IMR-90 (cell line): ENCODE data around the gene SLC6A16. TPM values are rescaled to one million over a fixed set of nuclear protein-coding genes. Genes with fewer than 3 reads are reported as not detected.

Experiments used
- ATAC-seq: fragments of 200-7000 bp; cut with Tn5 transposase; 2 replicates; pipeline ENCODE4 v1.9.1; 2020; ENCODE audit warnings: low read depth, mild to moderate bottlenecking, moderate library complexity
- BruUV-seq: library from RNA; stranded (reverse); fragments of 400-500 nt; replicated peaks from 2 replicates; lab custom pipeline; 2021; lab: Mats Ljungman, UMichigan
- CTCF ChIA-PET: fragments of 300-600 bp; formaldehyde crosslinking; extraction: SDS; loops from one replicate; lab custom pipeline; 2021; ENCODE audit warnings: antibody characterized with exemption; lab: Yijun Ruan, JAX
- POLR2A ChIA-PET: fragments of 300-600 bp; sonication (Branson Sonifier 250); formaldehyde crosslinking; loops from one replicate; lab custom pipeline; 2022; ENCODE audit warnings: antibody characterized with exemption; ENCODE audit not compliant: unreplicated experiment; lab: Charles Lee
- DNase-seq: peaks from one replicate; pipeline ENCODE4 v3.0.0; 2013
- H2AFZ ChIP-seq: replicated peaks from 2 replicates; pipeline ENCODE3; 2013; ENCODE audit warnings: low read length, mild to moderate bottlenecking; ENCODE audit not compliant: poor library complexity
- H2AK5ac ChIP-seq: 2 replicates; pipeline ENCODE4 v1.6.1; 2013; ENCODE audit warnings: low read depth, low read length, inconsistent platforms
- H2AK9ac ChIP-seq: replicated peaks from 2 replicates; pipeline ENCODE3; 2013; ENCODE audit warnings: mild to moderate bottlenecking, low read depth, low read length, moderate library complexity; ENCODE audit not compliant: poor library complexity
- H2BK120ac ChIP-seq: 2 replicates; pipeline ENCODE4 v1.6.1; 2013; ENCODE audit warnings: low read depth, low read length, inconsistent platforms
- H2BK15ac ChIP-seq: 3 replicates; pipeline ENCODE4 v1.6.1; 2013; ENCODE audit warnings: low read depth, low read length, inconsistent platforms
- H2BK20ac ChIP-seq: 2 replicates; pipeline ENCODE4 v1.6.1; 2013; ENCODE audit warnings: low read depth, mild to moderate bottlenecking, inconsistent platforms, low read length, moderate library complexity
- H2BK5ac ChIP-seq: 2 replicates; pipeline ENCODE4 v1.6.1; 2013; ENCODE audit warnings: mild to moderate bottlenecking, low read depth, low read length, inconsistent platforms; ENCODE audit not compliant: poor library complexity, severe bottlenecking
- H3K14ac ChIP-seq: replicated peaks from 2 replicates; pipeline ENCODE4 v1.6.1; 2013; ENCODE audit warnings: low read depth, low read length, inconsistent platforms
- H3K18ac ChIP-seq: 2 replicates; pipeline ENCODE4 v1.6.1; 2013; ENCODE audit warnings: low read depth, low read length, control low read depth
- H3K23ac ChIP-seq: 2 replicates; pipeline ENCODE4 v1.6.1; 2013; ENCODE audit warnings: low read depth, low read length, inconsistent platforms
- H3K27ac ChIP-seq: 2 replicates; pipeline ENCODE4 v1.5.1; 2013; ENCODE audit warnings: mild to moderate bottlenecking, control low read depth, low read length; ENCODE audit not compliant: insufficient read depth
- H3K27me3 ChIP-seq: 2 replicates; pipeline ENCODE4 v1.6.1; 2013; ENCODE audit warnings: low read length; ENCODE audit not compliant: control insufficient read depth, insufficient read depth
- H3K36me3 ChIP-seq: 2 replicates; pipeline ENCODE4 v1.6.1; 2013; ENCODE audit warnings: low read length, mixed read lengths; ENCODE audit not compliant: control insufficient read depth, insufficient read depth
- H3K4ac ChIP-seq: 2 replicates; pipeline ENCODE4 v1.6.1; 2013; ENCODE audit warnings: low read depth, low read length, inconsistent platforms
- H3K4me1 ChIP-seq: 2 replicates; pipeline ENCODE4 v1.6.1; 2013; ENCODE audit warnings: low read length, mixed read lengths; ENCODE audit not compliant: control insufficient read depth, insufficient read depth
- H3K4me2 ChIP-seq: 2 replicates; pipeline ENCODE4 v1.6.1; 2013; ENCODE audit warnings: low read depth, mild to moderate bottlenecking, control low read depth, low read length, moderate library complexity
- H3K4me3 ChIP-seq: 2 replicates; pipeline ENCODE4 v1.5.1; 2013; ENCODE audit warnings: low read depth, mild to moderate bottlenecking, control low read depth, low read length, moderate library complexity; ENCODE audit not compliant: insufficient read depth
- H3K56ac ChIP-seq: 2 replicates; pipeline ENCODE4 v1.6.1; 2013; ENCODE audit warnings: low read length, inconsistent platforms; ENCODE audit not compliant: insufficient read depth; ENCODE audit errors: extremely low read depth
- H3K79me1 ChIP-seq, 2 experiments: 2 replicates each; pipeline ENCODE4 v1.6.1; 2013; ENCODE audit warnings: low read length in 2 of 2, inconsistent platforms in 1 of 2, low read depth in 1 of 2
- H3K9ac ChIP-seq: 2 replicates; pipeline ENCODE4 v1.6.1; 2013; ENCODE audit warnings: low read depth, low read length, control low read depth
- H3K9me1 ChIP-seq: 2 replicates; pipeline ENCODE4 v1.6.1; 2013; ENCODE audit warnings: low read length, inconsistent platforms; ENCODE audit not compliant: insufficient read depth
- H3K9me3 ChIP-seq: 2 replicates; pipeline ENCODE4 v1.6.1; 2013; ENCODE audit warnings: low read length; ENCODE audit not compliant: control insufficient read depth, insufficient read depth
- H4K20me1 ChIP-seq: 2 replicates; pipeline ENCODE4 v1.6.1; 2013; ENCODE audit warnings: low read length, inconsistent platforms; ENCODE audit not compliant: insufficient read depth
- H4K5ac ChIP-seq: 2 replicates; pipeline ENCODE4 v1.6.1; 2013; ENCODE audit warnings: mild to moderate bottlenecking, low read depth, low read length, control low read depth
- H4K8ac ChIP-seq, 2 experiments: 2 replicates each; pipeline ENCODE4 v1.6.1; 2013; ENCODE audit warnings: low read depth in 2 of 2, low read length in 2 of 2, control low read depth in 1 of 2, inconsistent platforms in 1 of 2
- H4K91ac ChIP-seq: 2 replicates; pipeline ENCODE4 v1.6.1; 2013; ENCODE audit warnings: low read depth, low read length, inconsistent platforms; ENCODE audit not compliant: insufficient read depth
- CHD1 ChIP-seq: IDR thresholded peaks from 2 replicates; pipeline ENCODE4 v1.6.1; 2012; ENCODE audit warnings: low read depth, low read length, improper control_type of control experiment
- FOS ChIP-seq: fragments of 150-350 bp; IDR thresholded peaks from 2 replicates; pipeline ENCODE4 v1.6.1; 2016; ENCODE audit warnings: low read depth, low read length
- MAZ ChIP-seq: IDR thresholded peaks from 2 replicates; pipeline ENCODE4 v1.6.1; 2012; ENCODE audit warnings: low read depth, mild to moderate bottlenecking, low read length, improper control_type of control experiment, moderate library complexity, borderline replicate concordance
- POLR2A ChIP-seq: IDR thresholded peaks from 2 replicates; pipeline ENCODE4 v1.6.1; 2012; ENCODE audit warnings: mild to moderate bottlenecking, low read depth, low read length
- RAD21 ChIP-seq: IDR thresholded peaks from 2 replicates; pipeline ENCODE4 v1.6.1; 2012; ENCODE audit warnings: low read length, improper control_type of control experiment
- SMC3 ChIP-seq: fragments of 150-350 bp; IDR thresholded peaks from 2 replicates; pipeline ENCODE4 v1.6.1; 2016; ENCODE audit warnings: low read depth, mild to moderate bottlenecking, antibody characterized with exemption, low read length, moderate library complexity
- WGBS, 2 experiments: methylation state at CpG; one replicate each; pipeline versions ENCODE4 v1.1.5 to v1.1.7; 2013; ENCODE audit warnings: missing lambda C conversion rate in 2 of 2; ENCODE audit not compliant: insufficient read length in 1 of 2; ENCODE audit errors: extremely low coverage in 2 of 2; 5-methylcytosine and 5-hydroxymethylcytosine counted together
- dilution Hi-C: fragments of 300-500 bp; cut with HindIII; formaldehyde crosslinking; loops from one replicate; pipeline ENCODE4 v1.14.3; 2018; ENCODE audit warnings: low sequenced_read_pairs; ENCODE audit not compliant: unreplicated experiment
- in situ Hi-C: fragments of 300-500 bp; cut with MboI; formaldehyde crosslinking; loops from 3 replicates; pipeline ENCODE4 v1.14.3; 2019; ENCODE audit warnings: low sequenced_read_pairs, inconsistent platforms, mixed read lengths
- intact Hi-C: fragments of 100-400 bp; cut with micrococcal nuclease; formaldehyde crosslinking; loops from 2 replicates; pipeline ENCODE4 v1.10.0; 2022
- polyA plus RNA-seq, 3 experiments: library from polyadenylated mRNA; depleted of rRNA; stranded (reverse); fragments of >200 nt; gene quantifications; 2 replicates each; pipeline ENCODE4 v1.2.3, GENCODE V29; 2012; ENCODE audit warnings: low replicate concordance in 1 of 3
- total RNA-seq: library from RNA; depleted of rRNA; stranded (reverse); fragments of >200 nt; gene quantifications from 2 replicates; pipeline ENCODE4 v1.2.3, GENCODE V29; 2012

Gene SLC6A16
- total and polyA plus RNA-seq, 2 of the 4 experiments (the other 2 are of a cell fraction) = 0.18 to 0.89 TPM

DNA sequence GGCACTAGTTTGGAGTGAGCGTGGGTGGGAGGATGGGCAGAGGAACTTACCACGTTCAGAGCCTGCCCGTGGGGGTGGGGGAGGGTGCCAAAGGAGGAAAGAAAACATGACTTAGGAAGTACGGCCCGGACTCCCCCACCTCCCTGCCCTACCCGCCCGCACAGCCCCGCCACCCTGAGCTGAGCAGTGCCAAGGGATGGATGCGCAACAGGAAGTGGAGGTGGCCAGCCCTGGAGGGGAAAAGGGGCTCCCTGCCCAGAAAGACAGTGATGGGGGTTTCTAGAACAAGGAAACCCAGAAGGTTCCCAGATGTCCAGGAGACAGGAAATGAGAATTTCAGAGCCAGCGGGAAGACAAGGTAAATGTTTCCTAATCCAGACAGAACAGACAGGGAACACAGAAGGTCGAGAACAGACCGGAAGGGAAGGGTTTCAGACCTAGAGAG, 30.9 kb upstream of the SLC6A16 start:
- Histone ChIP-seq H3K36me3 (peaks cover 65% of the 10 kb centered on the region), H2BK20ac (no peak overlapping the region), H2AK9ac (no peak overlapping the region), H3K18ac (no peak overlapping the region), H3K27ac (no peak overlapping the region), H3K9me1 (peaks cover 16% of the 10 kb centered on the region; the same call in 1 of the 2 replicates), H3K14ac (no peak overlapping the region), H2BK5ac (no peak overlapping the region), H2BK120ac (no peak overlapping the region), H3K9me3 (no peaks in the 10 kb centered on the region), H3K4me2 (no peak overlapping the region), H3K23ac (no peak overlapping the region), H4K5ac (no peak overlapping the region), H3K9ac (no peak overlapping the region), H2AK5ac (no peak overlapping the region), H3K56ac (no peak overlapping the region), H2AFZ (no peak overlapping the region), H3K4ac (no peak overlapping the region), H3K79me1 (peaks cover 19 to 62% of the 10 kb centered on the region in 2 experiments), H4K8ac (no peak overlapping the region), H3K4me1 (peaks cover 4% of the 10 kb centered on the region; the same call in 1 of the 2 replicates), H3K4me3 (no peak overlapping the region), H4K20me1 (peaks cover 6% of the 10 kb centered on the region; the same call in 1 of the 2 replicates), H4K91ac (no peak overlapping the region), H3K27me3 (no peaks in the 10 kb centered on the region), H2BK15ac (no peak overlapping the region)
- TF ChIP-seq POLR2A = no peak
- TF ChIP-seq CHD1 = no peak
- no peak for TF ChIP-seq SMC3
- TF ChIP-seq FOS = no peak
- no peak for TF ChIP-seq RAD21
- TF ChIP-seq MAZ = no peak
- in situ Hi-C loops (no loop called here), intact Hi-C loops (no loop called here), dilution Hi-C loops (no loop called here)
- ChIA-PET CTCF (no interaction called here), POLR2A (no interaction called here)
- no peak for DNase-seq
- no TSS peak for BruUV-seq
- WGBS, 2 experiments = 100% methylated on average over 1 of the region's 12 CpGs; no CpG with 5 or more reads in 1 of the 2 experiments
- no peak for ATAC-seq
